ENCODE results near the gene DNMT3A.
"Not testable (repeated sequence)": the region's sequence is repeated elsewhere in the genome, so short reads cannot be mapped to it uniquely, and the experiment has no call there.

DNMT3A gene

DNA sequence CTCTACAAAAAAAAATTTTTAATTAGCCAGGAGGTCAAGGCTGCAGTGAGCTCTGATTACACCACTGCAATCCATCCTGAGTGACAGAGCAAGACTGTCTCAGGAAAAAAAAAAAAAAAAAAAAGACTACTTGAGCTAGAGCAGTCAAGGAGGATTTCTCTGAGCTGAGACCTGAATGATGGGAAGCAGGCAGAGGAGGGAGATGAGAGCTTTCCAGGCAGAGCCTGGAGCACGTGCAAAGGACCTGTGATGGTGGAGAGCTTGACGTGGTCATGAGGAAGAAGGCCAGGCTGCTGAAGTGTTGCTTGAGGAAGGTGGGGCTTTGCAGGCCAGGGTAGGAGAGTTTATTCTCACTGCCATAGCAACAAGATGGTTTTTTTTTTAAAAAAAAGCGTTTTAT lies 121.4 kb downstream of the DNMT3A start:
- Mint-ChIP-seq H3K4me1 (ENCODE audit: low read depth) (peaks cover 17% of the 10 kb centered on the region), H3K27ac (no peak overlapping the region), H3K36me3 (ENCODE audit: low read depth) (no peaks in the 10 kb centered on the region), H3K4me3 (no peak overlapping the region), H3K9me3 (no peaks in the 10 kb centered on the region), H3K27me3 (no peaks in the 10 kb centered on the region)

DNA sequence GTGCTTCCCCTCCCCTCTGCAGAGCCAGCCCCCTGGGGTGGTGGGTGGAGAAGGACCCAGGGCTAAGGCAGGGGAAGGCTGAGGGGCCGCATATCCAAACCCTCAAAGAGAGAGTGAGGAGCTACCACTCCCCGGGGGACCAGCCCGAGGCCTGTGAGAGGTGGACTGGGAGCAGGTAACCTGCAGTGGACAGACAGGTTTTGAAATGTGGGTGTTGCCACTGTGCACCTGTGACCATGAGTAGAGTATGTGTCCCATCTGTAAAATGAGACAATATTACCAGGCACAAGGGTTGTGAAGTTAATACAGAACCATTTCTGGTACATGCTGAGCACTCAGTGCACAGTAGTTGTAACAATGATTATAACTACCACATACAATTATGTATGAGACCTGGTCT lies 122.1 kb downstream of the DNMT3A start:
- Mint-ChIP-seq H3K27me3 (no peaks in the 10 kb centered on the region), H3K9me3 (no peaks in the 10 kb centered on the region), H3K36me3 (ENCODE audit: low read depth) (no peaks in the 10 kb centered on the region), H3K4me1 (ENCODE audit: low read depth) (peaks cover 12% of the 10 kb centered on the region), H3K4me3 (no peak overlapping the region), H3K27ac (no peak overlapping the region)

- no peaks in the 10 kb centered on the region for H3K27me3 Mint-ChIP-seq
- no peaks in the 10 kb centered on the region for H3K9me3 Mint-ChIP-seq
- no peak overlapping the region for H3K4me3 Mint-ChIP-seq
- H3K4me1 Mint-ChIP-seq (ENCODE audit: low read depth), result peaks cover 12% of the 10 kb centered on the region
- no peak overlapping the region for H3K27ac Mint-ChIP-seq
- H3K36me3 Mint-ChIP-seq (ENCODE audit: low read depth), result no peaks in the 10 kb centered on the region
Measured at GRCh38 chr2:25218100-25218499, 123.6 kb downstream of the DNMT3A start.

GRCh38 chr2:25215948-25216679 lies 125.6 kb downstream of the DNMT3A start:
- H3K27me3 Mint-ChIP-seq, result no peaks in the 10 kb centered on the region
- peak overlapping the region; percentile 46 for H3K27ac Mint-ChIP-seq
- no peaks in the 10 kb centered on the region for H3K36me3 Mint-ChIP-seq (ENCODE audit: low read depth)
- peaks cover 19% of the 10 kb centered on the region for H3K4me1 Mint-ChIP-seq (ENCODE audit: low read depth)
- H3K4me3 Mint-ChIP-seq, result peak overlapping the region; percentile 63
- H3K9me3 Mint-ChIP-seq, result no peaks in the 10 kb centered on the region

DNA sequence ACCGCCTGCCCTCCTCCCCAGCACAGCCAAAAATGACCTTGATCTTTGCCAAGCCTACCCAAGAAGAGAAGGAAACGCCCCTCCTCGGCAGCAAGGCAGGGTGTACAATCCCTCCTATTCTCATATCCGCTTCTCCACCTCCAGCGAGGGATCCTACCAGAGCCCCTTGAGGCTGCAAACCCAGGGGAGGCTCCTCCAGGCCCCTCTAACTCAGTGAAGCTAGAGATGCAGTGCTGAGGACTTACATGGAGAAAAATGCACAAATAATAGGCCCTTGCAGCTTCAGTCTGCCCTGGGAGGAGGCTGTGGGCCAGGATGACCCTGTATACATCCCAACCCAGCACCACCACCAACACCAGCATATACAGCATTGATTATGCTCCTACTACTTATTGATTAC lies 126.5 kb downstream of the DNMT3A start:
- Mint-ChIP-seq H3K9me3 (no peaks in the 10 kb centered on the region), H3K27me3 (no peaks in the 10 kb centered on the region), H3K4me1 (ENCODE audit: low read depth) (peaks cover 28% of the 10 kb centered on the region), H3K27ac (peak overlapping the region; percentile 46), H3K4me3 (peak overlapping the region; percentile 59), H3K36me3 (ENCODE audit: low read depth) (no peaks in the 10 kb centered on the region)

GRCh38 chr2:25213229-25213628 lies 128.5 kb downstream of the DNMT3A start:
- Mint-ChIP-seq H3K36me3 (ENCODE audit: low read depth) (no peaks in the 10 kb centered on the region), H3K4me3 (no peak overlapping the region), H3K9me3 (no peaks in the 10 kb centered on the region), H3K27ac (no peak overlapping the region), H3K4me1 (ENCODE audit: low read depth) (peaks cover 38% of the 10 kb centered on the region), H3K27me3 (no peaks in the 10 kb centered on the region)

DNA sequence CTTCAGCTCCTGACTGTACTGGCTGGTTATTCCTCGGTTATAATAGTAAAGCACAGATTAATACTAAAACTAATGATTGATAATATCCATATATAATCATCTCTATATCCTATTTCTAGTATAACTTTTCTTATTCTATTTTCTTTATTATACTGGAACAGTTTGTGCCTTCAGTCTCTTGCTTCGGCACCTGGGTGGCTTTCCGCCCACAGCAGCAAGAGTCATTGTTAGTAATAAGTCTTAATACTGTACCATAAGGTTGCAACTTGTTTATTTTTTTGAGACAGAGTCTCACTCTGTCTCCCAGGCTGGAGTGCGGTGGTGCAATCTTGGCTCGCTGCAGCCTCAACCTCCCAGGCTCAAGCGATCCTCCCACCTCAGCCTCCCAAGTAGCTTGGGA lies 130.8 kb downstream of the DNMT3A start:
- Mint-ChIP-seq H3K27ac (peak overlapping the region; percentile 84), H3K4me1 (ENCODE audit: low read depth) (peaks cover 53% of the 10 kb centered on the region), H3K4me3 (peak overlapping the region; percentile 18)
- H3K36me3 Mint-ChIP-seq (ENCODE audit: low read depth); H3K27me3 Mint-ChIP-seq; H3K9me3 Mint-ChIP-seq: not testable (repeated sequence)

DNA sequence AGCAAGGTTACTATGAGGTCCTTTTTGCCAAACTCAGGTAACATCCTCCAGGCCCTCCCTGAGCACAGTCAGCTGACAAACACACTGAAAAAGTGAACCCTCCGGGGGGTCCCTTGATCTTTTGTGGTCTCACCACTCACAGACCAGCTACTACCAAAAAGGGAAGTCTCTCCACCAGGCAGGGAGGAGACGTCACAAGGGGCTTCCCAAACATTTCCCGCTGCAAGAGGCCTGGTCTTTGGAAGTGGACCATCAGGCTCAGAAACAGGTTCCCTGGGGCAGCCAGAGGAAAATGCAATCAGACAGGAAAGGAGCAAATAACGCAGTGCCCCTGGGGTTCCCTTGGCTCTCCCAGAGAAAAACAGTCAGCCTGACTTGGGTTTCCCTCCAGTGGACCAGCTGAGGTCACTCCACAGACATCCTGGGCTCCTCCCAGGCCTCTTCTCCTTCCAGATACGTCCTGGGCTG lies 134.6 kb downstream of the DNMT3A start:
- Mint-ChIP-seq H3K27me3 (no peaks in the 10 kb centered on the region), H3K27ac (peak overlapping the region; percentile 26), H3K4me3 (no peak overlapping the region), H3K4me1 (ENCODE audit: low read depth) (peaks cover 65% of the 10 kb centered on the region), H3K36me3 (ENCODE audit: low read depth) (no peaks in the 10 kb centered on the region), H3K9me3 (no peaks in the 10 kb centered on the region)

DNA sequence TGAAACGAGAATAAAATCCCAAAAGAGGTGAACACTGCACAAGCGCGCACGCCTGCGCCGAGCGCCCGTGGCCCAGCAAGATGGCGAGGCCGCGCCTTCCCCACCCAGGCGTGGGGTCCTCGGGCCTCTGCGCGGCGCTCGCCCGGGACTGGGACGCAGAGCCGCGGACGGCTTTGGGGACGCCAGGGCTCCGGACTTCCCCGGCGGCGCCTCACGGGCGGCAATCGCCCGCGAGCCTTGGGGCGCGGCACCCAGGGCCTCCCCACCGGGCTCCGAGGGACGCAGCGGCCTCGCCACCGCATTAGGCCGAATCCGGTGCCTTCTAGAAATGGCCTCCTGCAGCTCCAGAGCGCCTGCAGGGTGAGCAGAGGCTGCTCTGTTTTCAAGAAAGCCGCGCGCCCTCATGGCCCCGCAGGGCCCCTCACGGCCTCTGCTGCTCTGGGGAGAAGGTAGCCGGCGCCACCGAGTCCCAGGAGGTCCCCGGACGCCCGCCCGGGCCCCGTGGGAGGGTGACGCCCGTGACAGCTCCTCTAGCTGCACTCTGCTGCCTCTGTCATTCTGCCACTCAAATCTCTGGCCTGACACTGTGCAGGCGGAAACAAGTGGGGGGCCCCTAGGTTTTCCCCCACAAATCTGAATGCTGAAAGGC lies 137.4 kb downstream of the DNMT3A start:
- no peaks in the 10 kb centered on the region for H3K9me3 Mint-ChIP-seq
- H3K27ac Mint-ChIP-seq, result no peak overlapping the region
- H3K36me3 Mint-ChIP-seq (ENCODE audit: low read depth), result no peaks in the 10 kb centered on the region
- peaks cover 41% of the 10 kb centered on the region for H3K4me1 Mint-ChIP-seq (ENCODE audit: low read depth)
- no peak overlapping the region for H3K4me3 Mint-ChIP-seq
- no peaks in the 10 kb centered on the region for H3K27me3 Mint-ChIP-seq

DNA sequence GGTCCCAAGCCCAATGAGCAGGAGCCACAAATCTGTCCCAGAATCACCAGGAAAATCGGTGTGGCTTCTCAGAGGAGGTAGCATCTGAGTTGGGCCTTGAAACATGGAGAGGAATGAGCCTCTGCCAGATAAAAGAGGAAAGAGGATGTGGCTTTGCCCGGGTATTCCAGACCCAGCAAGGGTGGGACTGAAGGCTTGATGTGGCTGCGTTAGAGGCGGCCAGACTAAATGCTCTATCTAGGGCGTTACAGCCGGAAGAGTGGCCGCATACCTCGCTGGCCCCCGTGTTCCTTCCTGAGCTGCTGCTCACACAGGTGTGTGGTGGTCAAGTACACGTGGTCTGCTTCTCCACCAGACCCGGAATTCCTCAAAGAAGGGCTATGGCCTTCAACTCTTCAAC lies 139.4 kb downstream of the DNMT3A start:
- Mint-ChIP-seq H3K9me3 (no peaks in the 10 kb centered on the region), H3K27ac (peak overlapping the region; percentile 40), H3K36me3 (ENCODE audit: low read depth) (no peaks in the 10 kb centered on the region), H3K27me3 (no peaks in the 10 kb centered on the region), H3K4me1 (ENCODE audit: low read depth) (peaks cover 27% of the 10 kb centered on the region), H3K4me3 (no peak overlapping the region)

DNA sequence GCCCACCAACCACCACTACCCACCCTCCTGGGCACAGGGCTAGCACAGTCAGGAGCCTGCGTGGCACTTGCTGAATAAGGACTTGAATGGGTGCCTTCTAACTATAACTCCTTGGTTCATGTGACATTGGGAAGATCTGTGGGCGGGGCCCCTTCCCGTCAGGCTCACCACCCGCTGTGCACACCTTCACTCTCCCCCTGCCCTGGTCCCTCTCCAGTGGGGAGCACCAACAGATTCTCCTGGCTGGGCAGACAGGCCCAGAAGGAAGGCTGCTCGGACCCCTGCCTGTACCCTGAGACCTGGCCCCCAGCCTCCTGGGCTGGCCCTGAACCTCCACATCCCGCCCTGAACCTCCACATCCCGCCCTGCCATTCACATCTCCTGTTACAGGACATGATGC lies 139.9 kb downstream of the DNMT3A start:
- Mint-ChIP-seq H3K4me1 (ENCODE audit: low read depth) (peaks cover 22% of the 10 kb centered on the region), H3K9me3 (no peaks in the 10 kb centered on the region), H3K4me3 (no peak overlapping the region), H3K27me3 (no peaks in the 10 kb centered on the region), H3K36me3 (ENCODE audit: low read depth) (no peaks in the 10 kb centered on the region), H3K27ac (peak overlapping the region; percentile 40)

GRCh38 chr2:25201265-25201664 lies 140.5 kb downstream of the DNMT3A start:
- Mint-ChIP-seq H3K9me3 (no peaks in the 10 kb centered on the region), H3K27ac (no peak overlapping the region), H3K4me3 (no peak overlapping the region), H3K36me3 (ENCODE audit: low read depth) (no peaks in the 10 kb centered on the region), H3K27me3 (no peaks in the 10 kb centered on the region), H3K4me1 (ENCODE audit: low read depth) (peaks cover 18% of the 10 kb centered on the region)

DNA sequence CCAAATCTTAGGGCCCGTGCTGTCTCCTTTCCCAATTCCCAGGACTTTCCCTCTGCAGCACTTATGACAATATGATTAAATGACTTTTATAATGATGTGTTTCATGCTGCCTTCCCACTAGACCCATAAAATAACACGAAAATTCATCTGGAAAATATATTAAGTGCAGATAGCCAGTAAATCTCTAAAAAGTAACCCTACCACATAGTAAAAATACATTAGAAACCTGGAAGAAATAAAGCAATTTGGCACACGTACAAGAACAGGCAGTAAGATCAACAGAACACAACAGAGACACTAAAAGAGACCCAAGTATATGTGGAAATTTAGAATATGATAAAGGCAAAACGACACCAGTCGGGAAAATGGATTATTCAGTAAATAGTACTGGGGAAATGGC lies 143.1 kb downstream of the DNMT3A start:
- no peaks in the 10 kb centered on the region for H3K27me3 Mint-ChIP-seq
- H3K36me3 Mint-ChIP-seq (ENCODE audit: low read depth), result no peaks in the 10 kb centered on the region
- H3K27ac Mint-ChIP-seq, result no peak overlapping the region
- peaks cover 11% of the 10 kb centered on the region for H3K4me1 Mint-ChIP-seq (ENCODE audit: low read depth)
- H3K9me3 Mint-ChIP-seq, result no peaks in the 10 kb centered on the region
- no peak overlapping the region for H3K4me3 Mint-ChIP-seq

DNA sequence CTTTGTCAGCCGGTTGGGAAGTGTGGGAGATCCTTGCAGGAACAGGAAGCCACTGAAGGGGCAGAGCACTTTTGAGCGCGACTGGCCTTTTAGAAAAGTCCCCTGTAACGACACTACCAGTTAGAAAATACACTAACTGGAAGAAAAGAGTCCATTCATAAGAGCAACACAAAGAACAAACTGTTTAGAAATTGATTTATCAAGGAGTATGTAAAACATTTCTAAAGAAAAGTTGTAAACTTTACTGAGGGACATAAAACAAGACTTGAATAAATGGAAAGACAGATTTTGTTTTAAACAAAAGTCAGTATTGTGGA lies 143.6 kb downstream of the DNMT3A start:
- Mint-ChIP-seq H3K9me3 (no peaks in the 10 kb centered on the region), H3K36me3 (ENCODE audit: low read depth) (no peaks in the 10 kb centered on the region), H3K4me3 (no peak overlapping the region), H3K4me1 (ENCODE audit: low read depth) (peaks cover 8% of the 10 kb centered on the region), H3K27me3 (no peaks in the 10 kb centered on the region), H3K27ac (no peak overlapping the region)

- Mint-ChIP-seq H3K27me3 (no peaks in the 10 kb centered on the region), H3K27ac (no peak overlapping the region), H3K4me3 (no peak overlapping the region), H3K4me1 (ENCODE audit: low read depth) (peaks cover 6% of the 10 kb centered on the region), H3K36me3 (ENCODE audit: low read depth) (no peaks in the 10 kb centered on the region), H3K9me3 (no peaks in the 10 kb centered on the region)
Measured at GRCh38 chr2:25197336-25198208, 144.2 kb downstream of the DNMT3A start.

Data from stimulated activated naive CD8-positive, alpha-beta T cell treated with anti-CD3 and anti-CD28 coated beads, Interleukin-15, Interleukin-2, amounts not matched to agents 100 ng/mL and 50 ng/mL, for 24 hours (primary cell).